Placental epithelial cell (primary cell): ENCODE results near the gene CBX7. TPM values are rescaled to one million over a fixed set of nuclear protein-coding genes. Genes with fewer than 3 reads are reported as not detected.

Source experiments
- small RNA-seq: library from RNA; depleted of rRNA; stranded (forward); fragments of <200 nt; gene quantifications from one replicate; pipeline ENCODE3, GENCODE V24; 2012
- total RNA-seq: library from RNA; depleted of rRNA; stranded (reverse); fragments of >200 nt; gene quantifications from 2 replicates; pipeline ENCODE4 v1.2.3, GENCODE V29; 2012

The CBX7 gene
- 1.6 and 1.8 TPM in 2 replicates for total RNA-seq

DNA sequence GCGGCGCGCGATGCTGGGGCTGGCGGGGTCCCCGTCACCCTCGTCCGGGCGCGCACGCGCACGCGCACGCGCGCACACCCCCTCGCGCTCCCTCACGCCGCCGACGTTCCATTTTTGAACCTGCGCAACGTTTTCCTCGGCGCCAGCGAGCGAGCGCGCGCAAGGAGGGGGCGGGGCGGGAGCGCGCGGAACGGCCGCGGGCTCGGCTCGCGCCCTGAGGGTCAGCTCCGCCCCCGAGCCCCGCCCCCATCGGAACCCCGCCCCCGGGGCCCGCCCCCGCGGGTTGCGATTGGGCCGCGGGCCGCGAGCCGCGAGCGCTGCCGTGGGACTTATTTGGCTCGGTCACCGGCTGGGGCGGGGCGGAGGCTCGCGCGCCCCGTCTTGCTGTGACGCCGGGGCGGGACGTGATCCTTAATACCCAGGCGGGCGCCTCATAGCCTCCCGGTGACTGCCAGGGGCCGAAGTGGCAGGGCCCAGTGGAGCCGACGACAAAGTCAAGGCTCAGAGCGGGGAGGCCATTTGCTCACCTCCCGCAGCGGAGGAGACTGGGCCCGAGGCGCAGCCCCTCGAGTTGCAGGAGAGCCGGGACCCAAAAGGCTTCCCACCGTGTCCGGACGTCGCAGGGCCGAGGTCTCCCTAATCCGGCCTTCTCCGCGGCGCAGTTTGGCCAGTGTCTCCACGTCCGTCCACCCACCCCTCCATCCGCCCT lies at the start of gene CBX7:
CBX7 (minus strand) TSS at position 170 of the 709 bp plus-strand sequence. CDS start 236 bp downstream, outside the sequence.

DNA sequence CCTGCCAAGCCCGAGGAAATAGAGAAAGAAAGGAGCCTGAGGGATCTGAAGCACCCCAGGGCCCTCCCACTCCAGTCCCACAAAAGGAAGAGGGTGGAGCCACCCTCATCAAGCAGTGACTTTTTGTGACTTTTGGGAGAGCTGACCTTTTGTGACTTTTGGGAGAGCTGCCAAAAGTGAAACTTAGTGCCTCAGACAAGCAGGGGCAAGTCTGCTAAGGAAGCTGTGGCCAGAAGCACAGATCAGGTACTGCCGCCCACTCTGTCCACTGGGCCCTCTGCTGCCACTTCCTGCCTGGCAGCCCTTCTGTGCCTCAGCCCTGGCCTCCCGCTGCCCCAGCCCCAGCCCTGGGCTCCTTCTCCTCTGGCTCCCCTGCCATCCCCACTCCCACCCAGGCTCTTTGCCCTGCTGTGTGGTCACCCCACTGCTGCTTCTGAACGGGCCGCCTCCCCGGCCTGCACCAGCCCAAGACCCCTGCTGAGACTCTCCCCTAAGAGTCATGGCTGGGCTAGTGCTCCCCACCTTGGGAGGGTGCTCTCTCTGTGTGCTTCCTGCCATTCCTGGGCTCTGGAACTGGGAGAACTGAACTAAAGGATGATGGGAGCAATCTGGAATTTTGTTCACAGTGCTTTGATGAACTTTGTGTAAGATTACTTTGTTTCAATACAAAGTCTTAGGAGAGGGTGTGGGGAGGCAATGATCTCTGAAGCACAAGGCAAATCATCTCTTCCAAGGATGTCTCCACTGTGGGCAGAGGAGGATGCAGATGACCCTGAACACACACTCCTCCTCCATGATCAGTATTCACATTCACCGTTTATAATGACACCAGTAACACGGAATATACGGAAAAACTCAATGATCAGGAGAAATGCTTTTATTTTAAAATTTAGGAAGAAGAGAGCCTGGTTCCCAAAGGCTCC lies 55.1 kb downstream of the CBX7 start, which contains the start of gene APOBEC3H:
APOBEC3H (plus strand) TSS at position 147 of the 923 bp plus-strand sequence. CDS start 3,035 bp downstream, outside the sequence.

Small RNA genes lying within 50 kb of the gene (small RNA-seq; reads per million reads assigned to genes)
- gene COX5BP7: not detected

Other genes starting within 250 kb of the CBX7 start
- not detected in 2 replicates for gene APOBEC3A, start 195.1 kb downstream of the CBX7 start, total RNA-seq
- gene APOBEC3B, start 170.3 kb downstream of the CBX7 start, total RNA-seq: 1.2 and 1.6 TPM in 2 replicates
- 16.9 TPM in 2 replicates for gene APOBEC3C, start 138.4 kb downstream of the CBX7 start, total RNA-seq
- 1.2 and 5.5 TPM in 2 replicates for gene APOBEC3D, start 131.6 kb downstream of the CBX7 start, total RNA-seq
- 2.9 and 4.7 TPM in 2 replicates for gene APOBEC3F, start 111.8 kb downstream of the CBX7 start, total RNA-seq
- gene APOBEC3G, start 75.4 kb downstream of the CBX7 start, total RNA-seq: 4.1 and 6.7 TPM in 2 replicates
- gene APOBEC3H, start 55.4 kb downstream of the CBX7 start, total RNA-seq: 1.2 TPM in 1 of 2 replicates, not detected in the other
- 26.5 and 33.0 TPM in 2 replicates for gene PDGFB, start 92.3 kb upstream of the CBX7 start, total RNA-seq
- 1,589 and 2,446 TPM in 2 replicates for gene RPL3, start 166.9 kb upstream of the CBX7 start, total RNA-seq
- 10.7 and 44.4 TPM in 2 replicates for gene SYNGR1, start 197.3 kb upstream of the CBX7 start, total RNA-seq
- 13.3 and 13.6 TPM in 2 replicates for gene TAB1, start 247.1 kb upstream of the CBX7 start, total RNA-seq